Suppressor macrophage treated with lipopolysaccharide for 4 hours (primary cell): ENCODE results near the gene MXD3.
"Not testable (repeated sequence)": the region's sequence is repeated elsewhere in the genome, so short reads cannot be mapped to it uniquely, and the experiment has no call there.

Experiments used
- DNase-seq: peaks from one replicate; pipeline ENCODE4 v3.0.0-alpha.2; 2020

Gene MXD3

GRCh38 chr5:177260961-177261360, 50.7 kb downstream of the MXD3 start:
- no peak for DNase-seq

DNA sequence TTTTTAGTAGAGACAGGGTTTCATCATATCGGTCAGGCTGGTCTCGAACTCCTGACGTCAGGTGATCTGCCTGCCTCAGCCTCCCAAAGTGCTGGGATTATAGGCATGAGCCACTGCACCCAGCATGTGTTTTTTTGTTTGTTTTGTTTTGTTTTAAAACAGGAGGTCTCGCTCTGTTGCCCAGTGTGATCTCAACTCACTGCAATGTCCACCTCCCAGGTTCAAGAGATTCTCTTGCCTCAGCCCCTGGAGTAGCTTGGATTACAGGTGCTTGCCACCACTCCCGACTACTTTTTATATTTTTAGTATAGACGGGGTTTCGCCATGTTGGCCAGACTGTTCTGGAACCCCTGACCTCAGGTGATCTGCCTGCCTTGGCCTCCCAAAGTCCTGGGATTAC, 53.0 kb downstream of the MXD3 start:
- DNase-seq: not testable (repeated sequence)
